Lower leg skin (tissue), 4 donors: ENCODE results near the gene ARTN. TPM values are rescaled to one million over a fixed set of nuclear protein-coding genes. Genes with fewer than 3 reads are reported as not detected.

ENCODE experiments used
- DNase-seq, 2 donors: peaks; one replicate each; pipeline ENCODE4 v3.0.0-alpha.2; 2019; ENCODE audit warnings: low spot score in 2 of 2
- H3K4me3 ChIP-seq: fragments of 200-600 bp; sonication (generic); 2 replicates; pipeline ENCODE4 v1.5.1; 2017; ENCODE audit warnings: mild to moderate bottlenecking, low read depth; ENCODE audit not compliant: poor library complexity, severe bottlenecking
- CTCF ChIP-seq, 3 donors: fragments of 450-650 bp; IDR thresholded peaks; one replicate each; pipeline ENCODE4 v1.5.1; 2016; ENCODE audit warnings: antibody characterized with exemption in 3 of 3, mild to moderate bottlenecking in 3 of 3, moderate library complexity in 2 of 3
- POLR2A ChIP-seq, 2 donors: fragments of 450-650 bp; IDR thresholded peaks; one replicate each; pipeline ENCODE4 v1.6.1; 2016 to 2017; ENCODE audit warnings: antibody characterized with exemption in 2 of 2, mild to moderate bottlenecking in 1 of 2, moderate library complexity in 1 of 2
- WGBS, 2 donors: methylation state at CpG; one replicate each; pipeline ENCODE4 v1.1.5; 2018; 5-methylcytosine and 5-hydroxymethylcytosine counted together
- intact Hi-C: fragments of 100-400 bp; cut with DNase I; formaldehyde crosslinking; loops from one replicate; pipeline ENCODE4 v1.15.0; 2023; ENCODE audit warnings: low total_unique reads
- total RNA-seq, 4 donors: library from RNA; depleted of rRNA; stranded (reverse); fragments of >200 nt; gene quantifications; one replicate each; pipeline ENCODE4 v1.1.0, GENCODE V29; 2016

The ARTN gene
- total RNA-seq, 4 donors from 2014 or later, result 0.63 to 3.6 (median 0.84) TPM

GRCh38 chr1:43963006-43963405 lies 29.4 kb downstream of the ARTN start:
- intact Hi-C loops, result no loop called here
- H3K4me3 ChIP-seq, result no peak overlapping the region
- 88 to 93% methylated on average over 3 of the region's 3 CpGs for WGBS, 2 donors
- TF ChIP-seq POLR2A (IDR thresholded peaks at IDR 0.05) (no peak), CTCF (IDR thresholded peaks at IDR 0.05) (no peak)
- DNase-seq, result no peak

GRCh38 chr1:43963890-43964289 lies 30.3 kb downstream of the ARTN start:
- intact Hi-C loops, result no loop called here
- WGBS, 2 donors, result 89 to 91% methylated on average over 5 of the region's 5 CpGs
- no peak for TF ChIP-seq CTCF (IDR thresholded peaks at IDR 0.05)
- TF ChIP-seq POLR2A (IDR thresholded peaks at IDR 0.05), result no peak
- no peak overlapping the region for H3K4me3 ChIP-seq
- DNase-seq, result no peak

GRCh38 chr1:43965316-43965715 lies 31.7 kb downstream of the ARTN start:
- WGBS, 2 donors, result 93 to 94% methylated on average over 2 to 3 of the region's 3 CpGs
- H3K4me3 ChIP-seq, result no peak overlapping the region
- TF ChIP-seq POLR2A (IDR thresholded peaks at IDR 0.05), result no peak
- TF ChIP-seq CTCF (IDR thresholded peaks at IDR 0.05), result no peak

GRCh38 chr1:43968348-43968948 lies 34.8 kb downstream of the ARTN start:
- TF ChIP-seq POLR2A (IDR thresholded peaks at IDR 0.05) (no peak), CTCF (IDR thresholded peaks at IDR 0.05) (no peak)
- 86 to 89% methylated on average over 6 of the region's 6 CpGs for WGBS, 2 donors
- DNase-seq, result no peak
- H3K4me3 ChIP-seq, result no peak overlapping the region
- intact Hi-C loops, result no loop called here

More at GRCh38 chr1:43965316-43965715, 31.7 kb downstream of the ARTN start:
- intact Hi-C loops, result no loop called here
- DNase-seq, result no peak

GRCh38 chr1:43969416-43969745 lies 35.8 kb downstream of the ARTN start:
- no peak overlapping the region for H3K4me3 ChIP-seq
- no peak for TF ChIP-seq POLR2A (IDR thresholded peaks at IDR 0.05)
- TF ChIP-seq CTCF (IDR thresholded peaks at IDR 0.05), result no peak

More at GRCh38 chr1:43969416-43969745, 35.8 kb downstream of the ARTN start:
- WGBS, 2 donors, result 64 to 65% methylated on average over 7 of the region's 7 CpGs
- intact Hi-C loops, result no loop called here
- DNase-seq, result no peak
